NCI-H69 (cell line): ENCODE data around the gene DVL1.
A peak's percentile ranks its signal among the peaks of the same experiment; 100 is the strongest.

Experiments
- DNase-seq: peaks from one replicate; lab custom pipeline; 2025; lab: John Stamatoyannopoulos, UW

Gene DVL1

DNA sequence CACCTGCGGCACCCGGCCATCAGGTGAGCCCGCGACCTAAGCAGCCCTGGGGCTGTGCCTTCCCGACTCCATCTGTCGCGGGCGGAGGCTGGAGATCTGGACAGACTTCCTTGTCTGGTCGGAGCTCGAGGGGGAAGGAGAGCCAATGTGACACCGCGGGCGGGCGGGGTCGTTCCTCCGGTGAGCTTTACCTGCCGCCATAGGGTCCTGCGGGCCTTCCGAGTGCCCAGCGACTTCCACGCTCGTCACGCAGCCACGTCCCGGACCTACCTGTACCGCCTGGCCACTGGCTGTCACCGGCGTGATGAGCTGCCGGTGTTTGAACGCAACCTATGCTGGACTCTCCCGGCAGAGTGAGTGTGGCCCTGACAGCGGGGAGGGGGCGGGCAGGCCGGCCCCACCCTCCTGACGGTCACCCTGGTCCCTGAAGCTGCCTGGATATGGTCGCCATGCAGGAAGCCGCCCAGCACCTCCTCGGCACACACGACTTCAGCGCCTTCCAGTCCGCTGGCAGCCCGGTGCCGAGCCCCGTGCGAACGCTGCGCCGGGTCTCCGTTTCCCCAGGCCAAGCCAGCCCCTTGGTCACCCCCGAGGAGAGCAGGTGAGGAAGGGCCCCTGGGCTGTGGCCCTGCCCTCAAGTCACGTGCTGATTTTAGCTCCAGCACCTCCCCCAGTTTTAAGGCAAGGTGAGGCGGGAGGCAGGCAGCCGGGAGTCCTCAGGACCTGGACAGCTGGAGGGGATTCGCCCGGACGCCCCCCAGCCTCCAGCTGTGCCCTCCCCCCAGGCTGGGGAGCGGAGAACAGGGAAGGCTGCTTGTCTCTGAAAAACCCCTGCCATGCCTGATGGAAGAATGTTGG, 39.7 kb downstream of the DVL1 start:
- peak; percentile 54 for DNase-seq

DNA sequence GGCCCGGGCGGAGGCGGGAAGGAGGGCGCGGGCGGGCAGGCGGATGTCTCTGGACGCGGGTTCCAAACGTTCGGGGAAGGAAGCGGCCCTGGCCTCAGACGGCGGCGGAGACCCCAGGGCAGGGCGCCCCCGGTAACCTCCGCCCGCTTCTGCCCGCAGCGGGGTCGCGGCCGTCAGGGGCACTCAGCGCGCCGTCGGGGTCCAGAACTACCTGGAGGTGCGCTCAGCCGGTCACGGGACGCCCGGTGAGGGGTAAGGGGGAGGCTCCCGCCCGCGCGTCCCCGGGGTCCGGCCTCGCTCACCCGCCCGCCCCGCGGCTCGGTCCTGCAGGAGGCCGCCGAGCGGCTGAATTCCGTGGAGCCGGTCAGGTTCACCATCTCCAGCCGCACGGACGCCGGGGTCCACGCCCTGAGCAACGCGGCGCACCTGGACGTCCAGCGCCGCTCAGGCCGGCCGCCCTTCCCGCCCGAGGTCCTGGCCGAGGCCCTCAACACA, 40.4 kb downstream of the DVL1 start:
- no peak for DNase-seq

- peak; percentile 92 for DNase-seq
Measured at GRCh38 chr1:1307923-1308755, 41.1 kb downstream of the DVL1 start, which contains the start of the genes ACAP3 and PUSL1. Gene ACAP3, minus strand, starts transcription at chr1:1307930. Its CDS starts 115 bp downstream, at chr1:1307815. Gene PUSL1, plus strand, starts transcription at chr1:1308597. Its CDS starts 47 bp downstream, at chr1:1308644.

DNA sequence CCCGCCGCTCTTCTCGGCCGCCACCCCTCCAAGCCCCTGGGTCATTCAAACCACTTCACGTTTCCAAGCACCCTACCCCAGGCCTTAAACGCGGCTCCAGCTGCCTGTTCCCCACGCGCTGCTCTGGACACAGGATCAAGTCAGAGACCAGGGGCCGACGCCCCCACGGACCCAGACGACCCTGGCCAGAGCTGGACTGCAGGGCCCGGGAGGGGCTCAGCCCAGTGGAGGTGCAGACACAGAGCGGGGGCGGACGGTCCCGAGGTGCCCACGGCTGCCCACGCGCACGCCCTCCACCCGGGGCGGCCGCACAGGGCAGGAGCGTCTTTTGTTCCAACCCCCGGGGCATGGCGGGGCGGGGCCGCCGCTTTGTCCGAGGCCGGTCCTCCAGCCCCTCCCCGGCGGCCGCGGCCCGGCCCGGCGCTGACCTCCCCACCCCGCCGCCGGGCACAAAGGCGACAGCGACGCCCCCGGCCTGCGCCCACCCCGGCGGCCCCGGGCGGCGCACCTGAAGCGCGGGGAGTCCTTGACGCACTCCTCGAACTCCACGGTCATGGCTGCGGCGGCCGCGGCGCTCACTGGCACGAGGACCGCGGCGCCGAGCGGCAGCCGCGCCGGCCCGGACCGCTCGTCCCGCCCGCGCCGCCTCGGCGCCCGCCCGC, 41.8 kb downstream of the DVL1 start:
- peak; percentile 65 for DNase-seq

GRCh38 chr1:1306661-1307260, 42.5 kb downstream of the DVL1 start:
- peak; percentile 30 for DNase-seq

DNA sequence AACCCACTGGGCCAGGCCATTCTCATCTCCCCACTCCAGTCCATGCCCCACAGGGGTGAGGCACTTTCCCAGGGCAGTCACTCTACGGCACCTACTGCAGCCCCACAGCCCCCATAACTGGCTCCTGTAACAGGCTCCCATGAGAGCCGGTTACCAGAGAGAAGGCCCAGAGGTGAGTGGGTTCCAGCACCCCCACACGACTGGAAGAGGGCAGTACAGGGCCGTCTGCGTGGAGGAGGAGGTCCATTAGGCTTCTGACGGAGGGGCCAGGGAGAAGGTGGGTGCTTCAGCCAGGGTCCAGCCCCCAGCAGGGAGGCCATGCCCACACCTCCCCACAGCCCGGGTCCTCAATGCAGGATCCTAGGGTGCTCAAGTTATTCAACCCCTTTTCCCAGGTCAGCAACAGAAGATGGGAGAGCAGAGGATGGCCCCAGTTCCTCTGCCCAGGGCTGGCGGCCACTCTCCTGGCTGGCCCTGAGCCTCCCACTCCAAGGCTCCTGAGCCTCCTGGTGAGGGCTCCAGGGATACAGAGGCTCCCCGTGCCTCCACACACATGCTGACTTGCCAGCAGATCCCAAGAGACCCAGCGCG, 43.1 kb downstream of the DVL1 start:
- peak; percentile 46 for DNase-seq

- DNase-seq = peak; percentile 71
Measured at GRCh38 chr1:1305300-1306069, 43.7 kb downstream of the DVL1 start.

GRCh38 chr1:1304331-1305299, 44.6 kb downstream of the DVL1 start:
- peak; percentile 86 for DNase-seq

DNA sequence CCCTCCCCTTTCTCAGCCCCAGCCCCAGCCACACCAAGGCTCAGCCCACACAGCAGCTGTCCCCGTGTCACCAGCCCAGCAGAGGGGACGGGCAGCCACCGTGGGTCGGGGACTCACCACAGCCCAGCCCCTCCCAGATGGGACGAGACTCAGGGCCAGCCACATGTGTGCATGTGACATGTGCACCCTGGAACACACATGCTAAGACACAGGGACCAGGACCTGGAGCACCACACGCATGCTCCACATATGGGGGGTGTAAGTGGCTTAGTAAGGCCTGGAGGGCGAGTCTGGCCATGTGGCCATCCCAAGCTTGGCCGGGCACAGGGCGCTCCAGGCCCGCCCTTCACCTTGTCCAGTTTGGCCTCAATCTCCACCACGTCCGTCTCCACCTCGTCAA, 45.5 kb downstream of the DVL1 start:
- DNase-seq = no peak

- DNase-seq = no peak
Measured at GRCh38 chr1:1302951-1303509, 46.2 kb downstream of the DVL1 start.

DNA sequence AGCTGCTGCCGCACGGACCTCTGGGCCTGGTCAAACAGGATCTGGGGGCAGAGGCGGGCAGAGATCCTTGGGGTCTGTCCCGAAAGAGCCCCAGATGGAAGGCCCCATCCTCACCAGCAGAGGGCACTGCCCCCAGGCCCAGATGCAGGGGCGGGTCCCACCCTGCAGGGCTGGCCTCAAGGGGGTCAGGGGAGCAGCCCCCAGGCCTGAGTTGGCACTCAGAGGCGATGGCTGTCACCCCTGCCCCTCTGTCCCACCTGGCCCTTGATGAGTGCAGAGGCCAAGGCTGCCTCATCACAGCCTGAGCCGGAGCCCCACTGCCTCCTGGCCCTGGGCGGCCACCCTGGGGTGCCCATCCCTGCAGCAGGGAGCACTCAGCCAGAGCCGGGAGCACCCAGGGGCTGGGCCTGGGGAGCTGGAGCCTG, 47.2 kb downstream of the DVL1 start:
- DNase-seq = no peak

- no peak for DNase-seq
Measured at GRCh38 chr1:1300352-1300739, 48.9 kb downstream of the DVL1 start.

DNA sequence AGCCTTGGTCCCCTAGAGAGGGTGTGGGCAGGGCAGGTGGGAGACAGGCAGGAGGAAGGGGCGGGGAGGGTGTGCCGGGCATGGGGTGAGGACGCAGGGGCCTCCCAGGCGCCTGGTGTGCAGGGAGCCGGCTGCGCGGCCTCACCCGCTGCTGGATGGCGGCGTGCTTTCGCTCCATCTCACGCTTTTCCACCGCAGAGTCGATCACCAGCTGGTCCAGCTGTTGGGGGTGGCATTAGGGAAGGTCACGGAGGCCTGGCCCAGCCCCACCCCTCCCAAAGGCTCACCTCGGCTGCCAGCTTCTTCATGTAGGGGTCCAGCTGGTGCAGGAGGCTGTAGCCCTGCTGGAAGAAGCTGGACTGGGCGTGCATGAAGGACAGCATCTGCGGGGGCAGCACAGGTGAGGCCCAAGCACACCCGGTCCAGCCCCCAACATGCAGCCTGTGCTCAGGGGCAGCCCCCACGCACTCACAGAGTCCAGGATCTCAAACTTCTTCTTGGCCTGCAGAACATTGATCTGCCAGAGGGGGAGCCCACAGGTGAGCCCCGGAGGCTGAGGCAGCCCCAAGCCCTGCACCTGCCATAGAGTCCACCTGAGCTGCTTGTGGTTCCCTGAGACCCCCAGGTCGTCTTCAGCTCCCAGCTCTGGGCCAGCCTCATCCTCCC, 49.4 kb downstream of the DVL1 start:
- peak; percentile 32 for DNase-seq

DNA sequence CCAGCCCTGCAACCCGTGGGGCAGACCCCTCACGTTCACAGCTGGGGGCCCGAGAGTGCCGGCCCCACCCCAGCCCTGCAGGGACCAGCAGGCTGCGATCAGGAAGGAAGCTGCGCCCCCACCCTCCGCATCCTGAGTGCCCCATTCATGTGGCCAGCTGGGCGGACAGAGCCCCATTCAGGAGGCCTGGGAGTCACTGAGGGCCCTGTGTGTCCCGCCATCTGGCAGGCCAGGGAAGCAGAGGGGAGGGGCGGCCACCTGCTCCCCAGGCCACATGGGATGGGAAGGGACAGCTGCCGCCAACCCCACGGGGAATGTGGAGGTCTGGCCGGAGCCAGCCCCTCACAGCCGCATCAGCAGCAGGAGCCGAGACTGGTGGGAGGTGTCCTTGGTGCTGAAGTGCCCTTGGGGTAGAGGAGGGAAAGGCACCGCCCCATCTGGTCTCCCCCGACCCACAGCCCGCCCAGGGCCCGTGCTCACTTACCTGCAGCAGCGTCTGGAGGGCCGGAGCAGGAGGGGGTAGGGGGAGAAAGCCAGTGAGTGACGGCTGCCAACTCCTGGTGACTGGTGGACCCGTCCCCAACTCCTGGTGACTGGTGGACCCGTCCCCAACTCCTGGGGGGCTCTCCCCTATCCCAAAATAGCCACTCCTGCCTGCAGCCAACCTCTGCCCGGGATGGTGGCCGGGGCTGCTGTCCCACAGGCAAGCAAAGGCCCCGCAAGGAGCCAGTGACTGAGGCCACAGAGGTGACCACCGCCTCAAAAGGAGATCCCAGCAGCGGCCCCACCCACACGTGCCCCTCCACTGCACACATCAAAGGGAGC, 50.1 kb downstream of the DVL1 start:
- DNase-seq = peak; percentile 68

- no peak for DNase-seq
Measured at GRCh38 chr1:1297802-1298424, 51.3 kb downstream of the DVL1 start.

DNA sequence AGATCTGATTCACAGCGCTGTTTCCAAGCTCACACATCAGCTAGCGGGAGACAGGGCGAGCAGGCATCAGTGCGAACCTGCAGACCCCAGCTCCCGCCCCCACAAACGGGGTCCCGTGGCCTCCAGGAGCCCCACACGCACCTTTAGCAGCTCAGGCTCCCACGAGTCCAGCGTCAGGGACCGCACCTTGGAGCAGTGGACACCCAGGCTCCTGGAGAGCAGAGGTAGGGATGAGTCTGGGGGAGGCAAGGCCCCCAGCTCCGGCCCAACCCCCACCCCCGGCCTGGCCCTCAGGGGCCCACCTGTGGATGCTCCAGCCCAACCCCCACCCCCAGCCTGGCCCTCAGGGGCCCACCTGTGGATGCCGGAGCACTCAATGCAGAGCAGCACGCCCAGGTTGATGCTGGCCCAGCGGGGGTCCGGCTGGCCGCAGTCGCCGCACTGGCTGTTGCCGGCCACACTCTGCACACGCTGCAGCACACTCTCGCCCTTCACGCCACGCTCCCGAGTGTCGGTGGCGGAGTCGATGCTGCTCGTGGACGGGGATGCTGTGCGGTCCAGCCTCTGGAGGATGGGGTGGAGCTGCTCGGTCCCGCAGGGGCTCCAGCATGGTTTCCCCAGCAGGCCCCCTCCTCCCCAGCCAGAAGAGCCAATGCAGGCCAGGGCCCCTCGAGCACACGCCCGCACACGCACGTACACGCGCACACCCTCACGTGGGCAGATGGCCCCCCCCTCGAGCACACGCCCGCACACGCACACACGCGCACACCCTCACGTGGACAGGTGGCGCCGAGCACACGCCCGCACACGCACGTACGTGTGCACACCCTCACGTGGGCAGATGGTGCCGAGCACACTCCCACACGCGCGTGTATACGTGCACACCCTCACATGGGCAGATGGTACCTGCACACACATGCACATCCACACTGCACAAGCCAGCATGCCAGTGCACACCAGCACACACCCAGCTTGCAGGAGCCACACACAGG, 52.9 kb downstream of the DVL1 start:
- DNase-seq = no peak
